HG03354 (cell line): ENCODE results near the gene SMOC2.

Experiments used
- ATAC-seq: cut with Tn5 transposase; IDR thresholded peaks from one replicate; pipeline ENCODE4 v1.9.1; 2021; ENCODE audit warnings: mild to moderate bottlenecking; ENCODE audit not compliant: unreplicated experiment, poor library complexity, severe bottlenecking

The SMOC2 gene

DNA sequence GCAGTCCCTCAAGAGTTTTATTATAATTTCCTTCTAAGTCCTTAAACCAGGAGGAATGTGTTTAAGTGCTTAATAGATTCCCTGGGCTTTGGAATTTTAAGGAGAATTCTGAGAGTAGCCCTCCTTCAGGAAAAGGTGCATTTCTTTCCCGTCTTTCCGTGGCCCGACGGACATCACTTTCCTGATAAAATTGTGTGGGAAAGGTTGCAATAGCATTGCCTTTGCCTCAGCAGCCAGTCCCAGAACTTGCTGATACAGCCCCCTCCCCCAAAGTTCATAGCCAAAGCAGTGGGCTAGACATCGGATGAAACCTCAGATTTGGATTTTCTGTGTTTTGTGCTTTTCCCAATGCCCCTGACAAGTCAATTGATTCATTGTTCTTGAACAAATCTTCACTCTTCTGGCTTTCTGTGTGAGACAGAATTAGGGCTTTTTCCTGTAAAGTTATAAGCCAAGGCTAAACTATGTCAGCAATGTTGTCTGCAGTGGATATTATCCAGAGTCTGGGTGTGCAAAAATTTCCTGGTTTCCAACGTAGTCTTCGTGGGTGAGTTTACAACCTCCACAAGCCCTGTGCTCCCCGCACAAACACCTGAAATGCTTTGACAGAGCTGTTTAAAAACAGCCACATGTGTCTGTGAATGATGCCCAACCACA, 1.1 kb upstream of the SMOC2 start:
- ATAC-seq = no peak

DNA sequence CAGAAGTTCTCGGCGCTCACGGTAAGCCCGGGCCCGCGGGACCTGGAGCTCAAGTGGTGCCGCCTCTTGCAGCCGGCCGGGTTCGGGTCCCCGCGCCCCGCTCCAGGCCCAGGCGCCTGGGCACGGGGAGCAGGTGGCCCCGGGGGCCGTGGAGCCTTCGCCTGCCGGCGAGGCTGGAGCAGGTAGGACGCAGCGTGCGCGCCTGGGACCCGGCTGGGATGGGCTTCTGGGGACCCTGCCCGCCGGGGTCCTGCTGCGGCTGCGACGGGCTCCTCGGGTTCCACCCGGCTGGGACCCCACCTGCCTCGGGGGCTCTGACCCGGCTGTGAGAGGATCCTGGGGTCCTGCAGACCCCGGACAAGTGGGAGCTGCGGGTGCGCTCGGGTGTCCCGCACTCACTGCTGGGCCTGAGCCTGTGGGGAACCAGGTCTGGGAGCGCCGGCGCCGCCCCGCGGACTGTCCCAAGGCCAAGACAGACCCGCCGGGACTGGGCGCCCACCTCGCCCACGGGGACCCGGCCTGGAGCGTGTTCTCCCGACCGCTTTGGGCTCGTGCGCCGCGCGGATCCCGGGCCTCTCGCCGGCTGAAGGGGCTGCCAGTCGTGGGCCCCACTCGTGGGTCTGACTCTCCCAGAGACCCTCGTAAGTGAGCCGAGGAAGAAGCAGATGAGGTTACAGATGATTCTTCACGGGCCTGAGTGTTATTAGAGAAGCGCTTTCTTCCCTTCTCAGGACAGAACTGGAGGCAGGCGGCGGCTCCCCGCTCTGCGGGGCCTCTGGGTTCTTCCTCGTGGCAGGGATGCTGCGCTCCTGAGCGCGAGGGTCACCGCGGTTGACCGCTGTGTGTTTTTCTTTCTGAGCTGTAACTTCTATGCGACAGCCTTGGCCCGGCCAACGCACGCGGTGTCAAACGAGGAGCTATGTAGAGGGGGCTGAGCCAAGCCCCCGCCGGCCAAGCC, 729 bp downstream of the SMOC2 start:
- no peak for ATAC-seq

DNA sequence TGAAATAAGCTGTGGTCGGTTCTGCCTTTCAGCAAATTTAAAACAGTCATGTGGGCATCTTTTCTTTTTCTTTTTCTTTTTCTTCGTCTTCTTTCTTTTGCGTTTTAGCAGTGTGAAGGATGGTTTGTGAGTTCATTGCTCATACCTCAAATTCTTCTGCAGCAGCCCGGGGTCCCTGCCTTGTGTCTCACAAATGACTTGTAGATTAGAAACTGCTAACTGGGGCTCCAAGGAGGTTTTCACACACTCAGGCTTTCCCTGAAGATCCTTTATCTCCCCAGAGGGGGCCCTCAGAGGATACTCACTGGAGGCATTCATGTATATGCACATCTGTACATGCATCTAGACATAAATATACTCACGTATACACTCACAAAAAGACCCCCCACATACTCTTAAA, 1.7 kb downstream of the SMOC2 start:
- ATAC-seq = no peak

DNA sequence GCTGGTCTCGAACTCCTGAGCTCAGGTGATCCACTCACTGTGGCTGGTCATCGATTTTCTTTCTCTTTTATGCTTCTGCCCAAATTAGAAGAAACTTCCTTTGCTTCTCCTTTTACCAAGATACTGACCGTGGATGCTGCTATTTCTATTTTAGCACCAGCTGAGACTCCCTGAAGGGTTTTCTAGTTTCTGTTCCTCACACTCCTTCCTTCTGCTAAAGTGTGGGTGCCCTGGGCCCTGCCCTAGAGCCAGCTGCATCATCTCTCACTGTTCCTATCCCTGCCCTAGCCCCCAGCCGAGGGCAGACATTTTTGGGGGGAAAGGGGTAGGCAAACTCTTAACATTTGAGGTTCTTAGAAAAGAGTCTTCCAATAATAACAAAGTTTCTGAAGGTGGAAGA, 6.3 kb downstream of the SMOC2 start:
- no peak for ATAC-seq

DNA sequence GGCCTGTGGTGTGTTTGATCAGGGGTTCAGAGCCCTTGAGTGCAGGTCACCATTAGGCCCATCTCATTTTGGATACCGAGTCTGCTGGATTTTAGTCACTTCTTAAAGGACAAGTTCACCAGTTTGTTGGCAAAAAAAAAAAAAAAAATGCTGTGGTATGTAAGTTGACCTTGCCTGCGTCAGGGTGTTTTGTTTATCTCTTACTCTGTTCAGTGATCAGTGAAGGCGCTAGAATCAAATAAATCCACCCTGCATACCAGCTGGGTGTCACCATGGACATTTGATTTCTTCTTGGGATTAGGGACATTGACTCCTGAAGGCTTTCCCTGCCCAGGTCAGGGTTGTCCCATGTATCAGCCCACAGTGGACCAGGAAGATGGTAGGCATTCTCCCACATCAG, 6.7 kb downstream of the SMOC2 start:
- no peak for ATAC-seq

DNA sequence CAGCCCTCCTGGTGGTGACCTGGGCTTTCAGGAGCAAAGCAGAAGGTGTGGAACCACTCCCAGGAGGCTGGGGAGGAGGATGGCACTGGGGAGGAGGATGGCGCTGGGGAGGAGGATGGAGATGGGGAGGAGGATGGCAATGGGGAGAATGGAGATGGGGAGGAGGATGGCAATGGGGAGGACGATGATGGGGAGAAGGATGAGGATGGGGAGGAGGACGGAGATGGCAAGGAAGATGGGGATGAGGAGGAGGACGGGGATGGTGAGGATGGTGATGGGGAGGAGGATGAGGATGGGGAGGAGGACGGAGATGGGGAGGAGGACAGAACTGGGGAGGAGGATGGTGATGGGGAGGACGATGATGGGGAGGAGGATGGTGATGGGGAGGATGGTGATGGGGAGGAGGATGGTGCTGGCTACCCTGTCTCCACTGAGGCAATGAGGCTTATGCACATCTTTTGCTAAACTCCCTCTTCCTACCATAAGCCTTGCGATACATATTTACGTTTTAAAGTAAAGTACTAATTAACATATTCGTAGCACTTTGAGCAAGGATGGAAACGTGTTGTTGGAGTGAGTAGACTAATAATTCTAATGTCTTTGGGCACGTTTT, 7.4 kb downstream of the SMOC2 start:
- no peak for ATAC-seq

DNA sequence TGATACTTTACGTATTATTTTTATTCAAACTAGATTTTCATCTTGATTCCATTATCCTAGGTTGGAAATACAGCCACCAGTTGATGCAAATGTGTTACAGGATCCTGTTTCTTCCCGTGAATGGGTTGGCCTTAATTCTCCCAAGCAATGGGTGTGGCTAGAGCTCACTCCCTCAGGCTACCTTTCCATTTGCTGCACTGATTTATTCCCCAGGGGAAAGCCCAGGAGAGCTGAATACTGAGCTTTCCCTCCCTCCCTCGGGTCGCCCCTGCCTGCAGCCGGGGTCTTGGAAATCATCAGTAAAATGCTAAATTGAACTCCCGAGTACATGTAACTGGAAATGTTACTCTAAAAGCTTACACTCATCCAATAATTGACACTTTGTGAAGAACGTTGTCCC, 9.9 kb downstream of the SMOC2 start:
- ATAC-seq = no peak

DNA sequence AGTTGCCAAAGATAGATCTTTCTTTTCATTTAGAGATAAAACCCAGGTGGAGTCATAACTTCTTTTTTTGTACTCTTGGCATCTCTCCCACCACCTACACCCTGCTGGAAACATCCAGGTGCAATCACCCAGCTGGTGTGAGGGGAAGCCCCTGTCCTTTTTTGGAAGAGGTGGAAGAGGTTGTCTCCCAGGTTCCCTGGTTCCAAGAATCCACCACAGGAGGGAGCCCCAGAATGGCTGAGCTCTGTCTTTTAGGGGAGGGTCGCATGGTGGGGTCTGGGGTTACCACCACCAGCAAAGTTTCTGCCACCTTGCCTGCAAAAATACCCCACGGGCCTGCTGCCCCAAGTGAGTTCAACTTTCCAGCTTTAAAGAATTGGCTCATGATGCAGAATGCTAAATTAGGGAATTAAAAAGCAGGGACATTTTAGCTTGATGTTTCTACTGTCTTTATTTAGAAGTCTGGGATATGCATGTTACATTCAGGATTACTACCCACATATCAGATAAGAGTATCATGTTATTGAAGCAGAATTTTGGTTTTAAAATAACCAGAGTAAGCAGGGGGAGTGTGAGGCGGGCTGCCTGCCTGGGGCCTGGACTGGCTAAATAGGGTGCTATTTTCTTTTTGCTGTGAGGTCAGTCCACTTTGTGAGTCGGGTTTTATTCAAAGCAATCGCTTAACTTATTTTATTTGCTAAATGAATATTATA, 11.0 kb downstream of the SMOC2 start:
- no peak for ATAC-seq

DNA sequence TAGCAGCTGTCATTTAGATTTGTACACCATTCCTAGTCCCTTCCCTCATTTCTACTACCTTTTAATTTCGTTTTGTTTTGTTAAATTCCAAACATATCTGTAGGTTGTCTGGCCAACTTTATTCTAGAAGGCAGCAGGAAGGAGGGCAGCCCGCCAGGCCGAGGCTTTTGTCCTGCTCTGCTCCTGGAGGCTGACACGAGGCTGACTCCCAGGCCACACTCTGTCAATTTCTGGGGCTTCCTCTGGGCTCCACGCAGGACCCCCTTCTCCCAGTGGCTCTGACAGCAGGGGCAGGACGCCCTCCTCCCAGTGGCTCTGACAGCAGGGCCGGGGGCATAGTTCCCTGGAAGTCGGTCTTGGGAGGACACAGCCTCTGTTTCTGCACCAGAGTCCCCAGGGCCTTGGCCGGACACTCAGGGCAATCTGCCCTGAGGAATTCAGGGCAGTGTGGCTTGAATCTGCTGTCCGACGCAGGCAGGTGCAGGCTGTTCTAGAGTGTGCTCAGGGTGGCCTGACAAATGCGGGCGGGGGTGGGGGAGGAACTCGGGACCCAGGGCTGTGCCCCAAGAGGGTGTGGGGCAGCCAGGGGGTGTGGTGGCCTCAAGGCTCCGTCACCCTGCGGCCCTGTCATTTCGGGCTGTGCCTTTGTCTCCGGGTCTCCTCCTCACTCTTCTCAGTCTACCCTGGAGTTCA, 11.8 kb downstream of the SMOC2 start:
- ATAC-seq = no peak

DNA sequence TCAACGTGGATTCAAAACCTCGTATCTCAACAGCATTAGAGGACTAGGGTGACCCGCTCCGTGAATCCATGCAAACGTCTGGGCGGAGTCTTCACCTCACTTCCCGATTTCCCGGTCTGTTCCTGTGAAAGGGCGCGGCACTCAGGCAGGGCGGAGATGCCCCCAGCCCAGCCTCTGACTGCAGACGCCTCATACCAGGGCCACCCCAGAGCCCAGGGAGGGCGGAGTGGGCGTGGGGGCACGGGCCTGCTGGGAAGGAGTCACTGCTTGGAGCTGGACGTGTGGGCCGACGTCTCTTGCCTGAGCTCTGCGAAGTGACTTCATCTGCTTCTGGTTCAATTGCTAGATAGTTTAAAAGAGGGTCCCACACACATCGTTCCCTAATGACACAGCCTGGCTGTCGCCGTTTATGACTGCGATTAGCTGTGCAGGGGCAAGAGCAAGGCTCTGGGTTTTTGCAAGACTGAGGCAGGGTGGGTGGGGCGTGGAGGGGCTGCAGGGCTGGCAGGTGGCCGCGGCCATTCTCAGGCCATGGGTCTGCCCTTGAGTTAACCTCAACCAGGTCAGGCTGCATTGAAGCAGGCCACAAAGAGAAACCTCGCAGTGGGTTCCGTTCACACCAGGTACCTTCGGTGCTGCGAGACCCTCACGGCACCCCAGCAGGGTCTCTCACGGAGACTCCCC, 15.0 kb downstream of the SMOC2 start:
- ATAC-seq = no peak

DNA sequence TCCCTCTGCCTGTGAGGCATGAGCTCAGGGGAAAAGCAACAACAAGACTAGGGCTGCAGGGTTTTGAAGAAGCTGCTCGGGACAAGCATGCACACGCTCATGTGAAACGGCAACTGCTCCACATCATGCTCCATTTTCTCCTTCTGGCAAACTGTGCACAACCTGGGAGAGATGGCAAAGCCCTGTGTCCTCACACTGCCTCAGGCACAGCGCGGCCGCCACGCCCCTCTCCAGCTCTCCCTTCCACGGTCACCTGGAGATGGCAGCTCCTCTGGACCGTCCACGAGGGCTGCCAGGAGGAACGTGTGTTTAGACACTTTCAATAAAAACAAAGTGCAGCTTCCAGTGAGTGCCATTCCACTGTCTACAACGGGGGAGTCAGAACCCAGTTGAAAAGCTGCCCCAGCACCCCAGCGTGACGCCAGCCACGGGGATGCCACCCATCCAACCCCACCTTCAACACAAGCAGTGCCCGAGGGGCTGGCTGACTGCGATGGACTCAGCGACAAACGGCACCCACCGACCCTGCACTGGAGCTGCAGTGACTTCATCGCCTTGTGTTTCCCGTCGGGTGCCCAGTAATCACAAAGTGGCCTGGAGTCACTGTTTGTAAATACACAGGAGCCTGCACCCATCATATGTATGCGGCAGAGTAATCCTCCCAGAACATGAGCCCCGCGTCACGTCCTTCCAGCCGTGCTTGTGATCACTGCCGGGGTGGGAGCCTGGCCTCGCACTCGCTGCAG, 16.1 kb downstream of the SMOC2 start:
- ATAC-seq = no peak

DNA sequence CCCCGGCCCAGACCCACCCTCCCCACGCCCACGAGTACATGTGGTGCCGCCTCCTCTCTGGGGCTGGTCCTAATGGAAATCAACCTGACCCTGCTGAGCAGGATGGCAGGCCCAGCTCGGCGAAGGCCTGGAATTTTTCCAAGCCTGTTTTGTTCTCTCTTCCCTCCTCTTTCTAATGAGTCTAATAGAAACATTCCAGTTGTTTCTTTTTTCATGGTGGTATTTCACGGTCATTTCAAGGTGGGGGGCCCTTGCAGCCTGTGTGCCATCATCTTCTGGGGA, 16.6 kb downstream of the SMOC2 start:
- ATAC-seq = no peak

DNA sequence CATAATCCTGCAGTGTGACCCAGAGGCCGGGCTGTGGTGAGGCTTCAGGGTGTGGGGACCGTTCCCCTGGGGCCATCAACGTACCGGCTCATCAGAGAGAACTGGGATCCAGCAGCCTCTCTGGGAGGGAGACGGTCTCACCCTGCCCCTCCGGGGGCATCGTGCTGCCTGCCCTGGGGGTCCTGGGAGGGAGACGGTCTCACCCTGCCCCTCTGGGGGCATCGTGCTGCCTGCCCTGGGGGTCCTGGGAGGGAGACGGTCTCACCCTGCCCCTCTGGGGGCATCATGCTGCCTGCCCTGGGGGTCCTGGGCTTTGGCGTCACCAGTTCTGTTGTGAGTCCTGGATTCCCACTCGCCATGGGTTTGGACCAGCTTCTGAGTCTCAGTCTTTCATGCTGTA, 17.1 kb downstream of the SMOC2 start:
- no peak for ATAC-seq

DNA sequence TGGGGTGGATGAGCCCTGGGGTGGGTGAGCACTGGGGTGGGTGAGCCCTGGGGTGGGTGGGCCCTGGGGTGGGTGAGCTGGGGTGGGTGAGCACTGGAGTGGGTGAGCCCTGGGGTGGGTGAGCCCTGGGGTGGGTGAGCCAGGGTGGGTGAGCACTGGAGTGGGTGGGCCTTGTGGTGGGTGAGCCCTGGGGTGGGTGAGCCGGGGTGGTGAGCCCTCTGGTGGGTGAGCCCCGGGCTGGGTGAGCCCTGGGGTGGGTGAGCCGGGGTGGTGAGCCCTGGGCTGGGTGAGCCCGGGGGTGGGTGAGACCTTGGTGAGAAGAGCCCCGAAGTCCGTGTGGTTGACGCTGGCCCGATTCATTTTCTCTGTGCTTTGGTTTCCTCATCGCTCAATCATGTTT, 18.6 kb downstream of the SMOC2 start:
- ATAC-seq = no peak

DNA sequence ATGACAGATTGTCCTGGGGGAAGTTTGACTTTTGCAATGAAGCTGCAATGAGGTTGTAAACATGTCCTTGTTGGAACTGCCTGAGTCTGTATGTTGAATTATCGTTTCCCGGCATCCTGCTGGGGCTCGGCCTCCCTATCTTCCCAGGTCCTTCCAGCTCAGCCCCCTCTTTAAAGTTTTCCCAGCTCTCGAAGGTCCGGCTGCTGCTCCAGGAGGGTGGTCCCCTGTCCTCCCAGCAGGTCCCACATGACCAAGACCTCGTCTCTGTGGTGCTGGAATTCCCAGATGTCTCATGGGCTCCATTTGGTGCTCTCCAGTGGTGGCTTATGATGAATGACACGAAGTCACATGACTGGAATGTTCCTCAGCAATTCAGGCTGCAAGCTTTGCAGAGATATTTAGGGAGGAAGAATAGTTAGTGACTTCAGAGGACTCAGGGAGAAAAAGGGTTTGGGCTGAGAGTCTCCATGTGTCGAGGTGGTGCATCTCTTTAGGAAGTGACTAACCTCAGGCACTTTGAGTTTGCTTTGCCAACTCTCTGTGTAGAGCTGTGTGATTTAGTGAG, 21.4 kb downstream of the SMOC2 start:
- ATAC-seq = no peak

DNA sequence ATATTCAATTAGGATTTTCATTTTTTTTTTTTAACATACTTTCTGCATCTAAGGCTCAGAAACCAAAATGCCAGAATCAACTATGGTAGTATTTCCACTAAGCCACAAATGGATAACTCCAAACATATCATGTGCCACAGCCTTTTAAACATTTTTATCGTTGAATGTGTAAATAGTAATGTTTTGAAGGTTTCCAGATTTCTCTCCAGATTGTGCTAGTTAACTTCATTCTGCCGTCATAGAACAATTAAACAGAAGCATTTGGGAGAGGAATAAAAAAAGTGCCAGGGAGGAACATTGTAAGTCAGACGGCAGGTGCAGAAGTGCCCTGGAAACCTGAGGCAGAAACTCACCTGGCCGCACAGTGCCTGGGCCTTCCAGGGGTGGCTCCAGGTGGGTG, 23.6 kb downstream of the SMOC2 start:
- ATAC-seq = no peak

DNA sequence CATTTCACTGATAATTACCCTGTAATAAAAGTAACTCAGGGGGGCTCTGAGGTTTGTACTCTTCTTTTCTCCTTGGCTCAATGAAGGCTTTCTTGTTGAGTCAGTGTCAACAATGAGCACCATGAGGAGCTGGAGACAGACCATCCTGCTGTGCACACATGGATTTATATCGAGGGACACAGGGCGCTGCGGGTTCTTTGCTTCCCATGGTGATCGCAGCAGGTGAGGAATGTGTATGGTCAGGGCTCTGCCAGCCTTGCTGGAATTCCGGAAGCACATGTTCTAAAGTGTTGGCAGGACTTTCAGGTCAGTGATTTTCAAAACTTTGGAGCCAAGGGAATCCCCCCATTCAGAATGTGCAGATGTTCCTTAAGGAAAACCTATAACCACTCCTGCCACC, 27.1 kb downstream of the SMOC2 start:
- ATAC-seq = no peak

DNA sequence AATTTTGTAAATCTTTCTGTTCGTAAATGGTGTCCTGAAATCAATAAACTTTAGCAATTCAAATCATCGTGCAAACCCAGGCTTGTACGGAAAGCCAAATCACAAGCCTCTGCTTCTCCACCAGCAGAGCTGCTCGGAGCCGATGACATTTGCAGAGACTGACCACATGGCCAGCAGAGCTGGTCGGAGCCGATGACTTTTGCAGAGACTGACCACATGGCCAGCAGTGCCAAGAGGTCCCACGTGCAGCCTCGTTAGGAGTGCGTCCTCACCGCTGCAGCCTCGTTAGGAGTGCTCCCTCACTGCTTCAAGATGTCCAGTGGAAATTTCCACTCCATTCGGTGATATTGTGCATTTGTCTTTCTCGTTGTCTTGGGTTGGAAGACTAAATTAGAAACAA, 28.5 kb downstream of the SMOC2 start:
- no peak for ATAC-seq
